Activated CD8-positive, alpha-beta memory T cell treated with anti-CD3 and anti-CD28 coated beads for 1 hour (primary cell): ENCODE measurements around the gene ABCA7.

ENCODE experiments used
- DNase-seq, 2 donors: peaks; one replicate each; pipeline ENCODE4 v3.0.0-alpha.2; 2020; ENCODE audit warnings: low read depth in 1 of 2; ENCODE audit errors: extremely low read depth in 1 of 2

The ABCA7 gene

GRCh38 chr19:1032264-1032867 lies 7.5 kb upstream of the ABCA7 start:
- no peak for DNase-seq

GRCh38 chr19:1035998-1036621 lies 3.8 kb upstream of the ABCA7 start:
- DNase-seq, result no peak

GRCh38 chr19:1037621-1038064 lies 2.3 kb upstream of the ABCA7 start:
- no peak for DNase-seq

GRCh38 chr19:1038978-1039645 lies 795 bp upstream of the ABCA7 start:
- no peak for DNase-seq

GRCh38 chr19:1040476-1041271 lies 767 bp downstream of the ABCA7 start:
- peak; percentile 77 to 83 for DNase-seq

- DNase-seq, result no peak
Observed at GRCh38 chr19:1041272-1041834, 1.4 kb downstream of the ABCA7 start.

- DNase-seq, result no peak
Observed at GRCh38 chr19:1041835-1042685, 2.2 kb downstream of the ABCA7 start.

- DNase-seq, result no peak
Observed at GRCh38 chr19:1042689-1043511, 3.0 kb downstream of the ABCA7 start.

- no peak for DNase-seq
Observed at GRCh38 chr19:1045247-1045603, 5.3 kb downstream of the ABCA7 start.

GRCh38 chr19:1046117-1046626 lies 6.3 kb downstream of the ABCA7 start:
- DNase-seq, result no peak

GRCh38 chr19:1046836-1047695 lies 7.2 kb downstream of the ABCA7 start:
- DNase-seq, result no peak

- DNase-seq, result no peak
Observed at GRCh38 chr19:1047696-1048147, 7.8 kb downstream of the ABCA7 start.

GRCh38 chr19:1049106-1049505 lies 9.2 kb downstream of the ABCA7 start:
- DNase-seq, result no peak

- DNase-seq, result no peak
Observed at GRCh38 chr19:1049800-1050199, 9.9 kb downstream of the ABCA7 start.

- DNase-seq, result no peak
Observed at GRCh38 chr19:1050989-1051788, 11.3 kb downstream of the ABCA7 start.

- DNase-seq, result no peak
Observed at GRCh38 chr19:1051791-1052190, 11.9 kb downstream of the ABCA7 start.

- DNase-seq, result no peak
Observed at GRCh38 chr19:1052349-1052975, 12.6 kb downstream of the ABCA7 start.
